Panc1 (cell line): ENCODE data around the gene IGF1. TPM values are rescaled to one million over a fixed set of nuclear protein-coding genes. Genes with fewer than 3 reads are reported as not detected.

Experiments used
- ATAC-seq: fragments of 200-7000 bp; cut with Tn5 transposase; 2 replicates; pipeline ENCODE4 v1.9.1; 2020; ENCODE audit warnings: mild to moderate bottlenecking, moderate library complexity
- BruUV-seq: library from RNA; stranded (reverse); fragments of 400-500 nt; replicated peaks from 2 replicates; lab custom pipeline; 2021; lab: Mats Ljungman, UMichigan
- CTCF ChIA-PET: fragments of 300-600 bp; sonication (Branson Sonifier 250); formaldehyde crosslinking; loops from one replicate; lab custom pipeline; 2022; ENCODE audit warnings: antibody characterized with exemption; lab: Charles Lee
- POLR2A ChIA-PET: fragments of 300-600 bp; sonication (Branson Sonifier 250); formaldehyde crosslinking; loops from one replicate; lab custom pipeline; 2022; ENCODE audit warnings: antibody characterized with exemption; lab: Charles Lee
- DNase-seq: peaks from one replicate; pipeline ENCODE4 v3.0.0-alpha.2; 2010; ENCODE audit warnings: low read depth, low spot score
- H3K27ac ChIP-seq: 2 replicates; pipeline ENCODE4 v1.5.1; 2011; ENCODE audit warnings: mild to moderate bottlenecking, low read length, inconsistent platforms
- H3K27me3 ChIP-seq: fragments of 200-500 bp; sonication (Bioruptor generic); 2 replicates; pipeline ENCODE4 v1.6.0; 2014; ENCODE audit warnings: low read length, inconsistent platforms; ENCODE audit not compliant: control insufficient read depth, insufficient read depth
- H3K36me3 ChIP-seq: fragments of 200-500 bp; sonication (Bioruptor generic); 2 replicates; pipeline ENCODE4 v1.5.1; 2014; ENCODE audit warnings: inconsistent platforms, mild to moderate bottlenecking, low read length, moderate library complexity; ENCODE audit not compliant: control insufficient read depth, insufficient read depth
- H3K4me1 ChIP-seq: 2 replicates; pipeline ENCODE4 v1.5.1; 2011; ENCODE audit warnings: inconsistent platforms, mild to moderate bottlenecking, low read length, moderate library complexity; ENCODE audit not compliant: control insufficient read depth, insufficient read depth
- H3K4me3 ChIP-seq, 2 experiments: 2 replicates each; pipeline ENCODE4 v1.5.1; 2011 to 2012; ENCODE audit warnings: low read depth in 2 of 2, low read length in 2 of 2, mild to moderate bottlenecking in 2 of 2, inconsistent platforms in 1 of 2, moderate library complexity in 1 of 2
- H3K9me3 ChIP-seq: fragments of 200-500 bp; sonication (Bioruptor generic); 2 replicates; pipeline ENCODE4 v1.5.1; 2014; ENCODE audit warnings: low read depth, mild to moderate bottlenecking, inconsistent platforms, low read length, moderate library complexity; ENCODE audit not compliant: control insufficient read depth, insufficient read depth
- POLR2AphosphoS5 ChIP-seq: IDR thresholded peaks from 2 replicates; pipeline ENCODE4 v1.6.1; 2012; ENCODE audit warnings: mild to moderate bottlenecking, low read depth, low read length, moderate library complexity
- SIN3A ChIP-seq: IDR thresholded peaks from 2 replicates; pipeline ENCODE4 v1.6.1; 2012; ENCODE audit warnings: low read depth, mild to moderate bottlenecking, low read length, moderate library complexity, borderline replicate concordance; ENCODE audit not compliant: insufficient read depth
- TCF7L2 ChIP-seq: IDR thresholded peaks from 2 replicates; pipeline ENCODE4 v1.6.1; 2011; ENCODE audit warnings: mild to moderate bottlenecking, low read depth, low read length, inconsistent platforms
- in situ Hi-C: cut with HindIII; loops from 2 replicates; pipeline ENCODE4 v1.10.0; 2016; ENCODE audit warnings: low sequenced_read_pairs, low pct_unique_long_range_greater_than_20kb
- intact Hi-C: fragments of 100-400 bp; cut with micrococcal nuclease; formaldehyde crosslinking; loops from one replicate; pipeline ENCODE4 v1.10.0; 2022; ENCODE audit not compliant: unreplicated experiment
- total RNA-seq: library from RNA; stranded (reverse); gene quantifications from one replicate; pipeline ENCODE4 v1.2.1, GENCODE V29; 2021; ENCODE audit not compliant: unreplicated experiment
- TF ChIP-seq, protein P1 (sequence below): fragments of 450-650 bp; IDR thresholded peaks from 2 replicates; pipeline ENCODE4 v1.5.1; 2017; ENCODE audit warnings: mild to moderate bottlenecking
- TF ChIP-seq, protein P2 (sequence below), 2 experiments: IDR thresholded peaks; 2 replicates each; pipeline ENCODE4 v1.6.1; 2011 to 2012; ENCODE audit warnings: low read depth in 2 of 2, control low read depth in 1 of 2, low read length in 1 of 2, mild to moderate bottlenecking in 1 of 2, moderate library complexity in 1 of 2; ENCODE audit not compliant: insufficient read depth in 1 of 2

The IGF1 gene
- total RNA-seq, 1 experiment from 2014 or later, result not detected

DNA sequence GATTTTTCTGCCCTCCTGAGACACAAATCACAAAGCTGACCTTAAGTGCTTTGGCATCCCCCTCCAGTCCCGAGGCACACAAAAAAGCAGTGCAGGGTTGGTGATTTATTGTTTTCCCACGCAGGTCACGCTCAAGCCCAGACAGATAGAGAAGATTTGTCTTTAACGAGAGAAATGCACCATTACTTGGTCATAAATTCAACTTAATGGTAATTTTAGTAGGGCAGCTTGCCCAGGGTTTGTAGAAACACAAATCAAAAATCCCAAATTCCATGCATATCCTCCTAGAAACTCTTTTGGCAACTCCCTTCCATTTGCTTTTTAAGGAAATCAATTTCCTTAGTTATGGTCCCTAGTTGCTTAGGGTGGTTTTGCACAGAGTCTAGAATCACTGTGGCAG is 132.6 kb downstream of the IGF1 start:
- no peak overlapping the region for H3K4me3 ChIP-seq
- intact Hi-C loops (no loop called here), in situ Hi-C loops (no loop called here)
- H3K27ac ChIP-seq, result no peak overlapping the region
- no peak for ATAC-seq
- POLR2A ChIA-PET, result no interaction called here
- no peaks in the 10 kb centered on the region for H3K27me3 ChIP-seq
- CTCF ChIA-PET, result no interaction called here
- TF ChIP-seq, protein P1, sequence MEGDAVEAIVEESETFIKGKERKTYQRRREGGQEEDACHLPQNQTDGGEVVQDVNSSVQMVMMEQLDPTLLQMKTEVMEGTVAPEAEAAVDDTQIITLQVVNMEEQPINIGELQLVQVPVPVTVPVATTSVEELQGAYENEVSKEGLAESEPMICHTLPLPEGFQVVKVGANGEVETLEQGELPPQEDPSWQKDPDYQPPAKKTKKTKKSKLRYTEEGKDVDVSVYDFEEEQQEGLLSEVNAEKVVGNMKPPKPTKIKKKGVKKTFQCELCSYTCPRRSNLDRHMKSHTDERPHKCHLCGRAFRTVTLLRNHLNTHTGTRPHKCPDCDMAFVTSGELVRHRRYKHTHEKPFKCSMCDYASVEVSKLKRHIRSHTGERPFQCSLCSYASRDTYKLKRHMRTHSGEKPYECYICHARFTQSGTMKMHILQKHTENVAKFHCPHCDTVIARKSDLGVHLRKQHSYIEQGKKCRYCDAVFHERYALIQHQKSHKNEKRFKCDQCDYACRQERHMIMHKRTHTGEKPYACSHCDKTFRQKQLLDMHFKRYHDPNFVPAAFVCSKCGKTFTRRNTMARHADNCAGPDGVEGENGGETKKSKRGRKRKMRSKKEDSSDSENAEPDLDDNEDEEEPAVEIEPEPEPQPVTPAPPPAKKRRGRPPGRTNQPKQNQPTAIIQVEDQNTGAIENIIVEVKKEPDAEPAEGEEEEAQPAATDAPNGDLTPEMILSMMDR, result no peak
- TF ChIP-seq SIN3A (no peak), POLR2AphosphoS5 (no peak), TCF7L2 (no peak)
- TF ChIP-seq, protein P2, sequence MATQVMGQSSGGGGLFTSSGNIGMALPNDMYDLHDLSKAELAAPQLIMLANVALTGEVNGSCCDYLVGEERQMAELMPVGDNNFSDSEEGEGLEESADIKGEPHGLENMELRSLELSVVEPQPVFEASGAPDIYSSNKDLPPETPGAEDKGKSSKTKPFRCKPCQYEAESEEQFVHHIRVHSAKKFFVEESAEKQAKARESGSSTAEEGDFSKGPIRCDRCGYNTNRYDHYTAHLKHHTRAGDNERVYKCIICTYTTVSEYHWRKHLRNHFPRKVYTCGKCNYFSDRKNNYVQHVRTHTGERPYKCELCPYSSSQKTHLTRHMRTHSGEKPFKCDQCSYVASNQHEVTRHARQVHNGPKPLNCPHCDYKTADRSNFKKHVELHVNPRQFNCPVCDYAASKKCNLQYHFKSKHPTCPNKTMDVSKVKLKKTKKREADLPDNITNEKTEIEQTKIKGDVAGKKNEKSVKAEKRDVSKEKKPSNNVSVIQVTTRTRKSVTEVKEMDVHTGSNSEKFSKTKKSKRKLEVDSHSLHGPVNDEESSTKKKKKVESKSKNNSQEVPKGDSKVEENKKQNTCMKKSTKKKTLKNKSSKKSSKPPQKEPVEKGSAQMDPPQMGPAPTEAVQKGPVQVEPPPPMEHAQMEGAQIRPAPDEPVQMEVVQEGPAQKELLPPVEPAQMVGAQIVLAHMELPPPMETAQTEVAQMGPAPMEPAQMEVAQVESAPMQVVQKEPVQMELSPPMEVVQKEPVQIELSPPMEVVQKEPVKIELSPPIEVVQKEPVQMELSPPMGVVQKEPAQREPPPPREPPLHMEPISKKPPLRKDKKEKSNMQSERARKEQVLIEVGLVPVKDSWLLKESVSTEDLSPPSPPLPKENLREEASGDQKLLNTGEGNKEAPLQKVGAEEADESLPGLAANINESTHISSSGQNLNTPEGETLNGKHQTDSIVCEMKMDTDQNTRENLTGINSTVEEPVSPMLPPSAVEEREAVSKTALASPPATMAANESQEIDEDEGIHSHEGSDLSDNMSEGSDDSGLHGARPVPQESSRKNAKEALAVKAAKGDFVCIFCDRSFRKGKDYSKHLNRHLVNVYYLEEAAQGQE (IDR thresholded peaks at IDR 0.05; ENCODE audit: insufficient read depth in 1 of 2, low read depth in 2 of 2, low read length in 1 of 2), result no peak
- no TSS peak for BruUV-seq
- H3K4me1 ChIP-seq, result no peaks in the 10 kb centered on the region
- DNase-seq, result no peak
- no peaks in the 10 kb centered on the region for H3K36me3 ChIP-seq
- H3K9me3 ChIP-seq, result no peaks in the 10 kb centered on the region
